HEK293 (cell line): Measurements from ENCODE around the gene METAP1D.

Source experiments
- CTCF ChIP-seq: fragments of 450-650 bp; formaldehyde crosslinking; IDR thresholded peaks from 2 replicates; pipeline ENCODE4 v1.5.1; 2016; ENCODE audit warnings: missing biosample characterization, missing genetic modification characterization
- MEIS1 ChIP-seq: sonication (generic); formaldehyde crosslinking; IDR thresholded peaks from 2 replicates; pipeline ENCODE4 v1.8.1; 2022; ENCODE audit warnings: missing genetic modification reagents, mild to moderate bottlenecking, borderline replicate concordance
- REST ChIP-seq: fragments of 450-650 bp; formaldehyde crosslinking; IDR thresholded peaks from 2 replicates; pipeline ENCODE4 v1.5.1; 2016; ENCODE audit warnings: missing biosample characterization, missing genetic modification characterization
- SP2 ChIP-seq: fragments of 450-650 bp; formaldehyde crosslinking; IDR thresholded peaks from 2 replicates; pipeline ENCODE4 v1.5.1; 2016; ENCODE audit warnings: missing biosample characterization, missing genetic modification characterization
- YY2 ChIP-seq: fragments of 450-650 bp; formaldehyde crosslinking; IDR thresholded peaks from 2 replicates; pipeline ENCODE4 v1.5.1; 2016; ENCODE audit warnings: missing biosample characterization, missing genetic modification characterization
- ZBTB8A ChIP-seq: fragments of 450-650 bp; formaldehyde crosslinking; IDR thresholded peaks from 2 replicates; pipeline ENCODE4 v1.5.1; 2016; ENCODE audit warnings: missing biosample characterization, missing genetic modification characterization
- ZEB2 ChIP-seq: fragments of 450-650 bp; formaldehyde crosslinking; IDR thresholded peaks from 2 replicates; pipeline ENCODE4 v1.5.1; 2016; ENCODE audit warnings: missing biosample characterization, missing genetic modification characterization
- ZNF248 ChIP-seq: fragments of 450-650 bp; formaldehyde crosslinking; IDR thresholded peaks from 2 replicates; pipeline ENCODE4 v1.5.1; 2017; ENCODE audit warnings: missing biosample characterization, missing genetic modification characterization
- ZNF521 ChIP-seq: fragments of 450-650 bp; formaldehyde crosslinking; IDR thresholded peaks from 2 replicates; pipeline ENCODE4 v1.5.1; 2017; ENCODE audit warnings: missing biosample characterization, mild to moderate bottlenecking, missing genetic modification characterization

- TF ChIP-seq CTCF (tag by site-specific recombination) (no peak), YY2 (tag by site-specific recombination) (no peak), ZNF248 (no peak), ZBTB8A (tag by site-specific recombination) (no peak), SP2 (tag by site-specific recombination) (no peak), ZEB2 (no peak), REST (no peak), ZNF521 (no peak), MEIS1 (CRISPR knock-in tag) (no peak)
Observed at GRCh38 chr2:171966235-171966634, 33.5 kb upstream of the METAP1D start.
